Mesodermal cell (in vitro differentiated cells): ENCODE data around the gene VANGL2.

Experiments used
- H3K27ac ChIP-seq: 2 replicates; pipeline ENCODE4 v1.7.0; 2013; ENCODE audit warnings: mild to moderate bottlenecking, low read depth, low read length, moderate library complexity; ENCODE audit not compliant: severe bottlenecking
- H3K36me3 ChIP-seq: 2 replicates; pipeline ENCODE4 v1.7.1; 2013; ENCODE audit warnings: mild to moderate bottlenecking, low read length, moderate library complexity; ENCODE audit not compliant: control insufficient read depth, insufficient read depth
- H3K4me1 ChIP-seq: one replicate; pipeline ENCODE4 v1.7.1; 2013; ENCODE audit warnings: mild to moderate bottlenecking, low read length; ENCODE audit not compliant: insufficient read depth, control insufficient read depth, poor library complexity, severe bottlenecking
- H3K4me3 ChIP-seq: 2 replicates; pipeline ENCODE4 v1.7.0; 2013; ENCODE audit warnings: low read length, control low read depth, mild to moderate bottlenecking; ENCODE audit not compliant: insufficient read depth, poor library complexity, severe bottlenecking; ENCODE audit errors: extremely low read depth
- H3K9me3 ChIP-seq: 2 replicates; pipeline ENCODE4 v1.7.1; 2013; ENCODE audit warnings: mild to moderate bottlenecking, low read length, moderate library complexity; ENCODE audit not compliant: control insufficient read depth
- whole genome bisulfite sequencing, 2 experiments: methylation state at CpG; one replicate each; pipeline ENCODE4 v1.1.5; 2013; ENCODE audit warnings: missing lambda C conversion rate in 2 of 2; ENCODE audit not compliant: insufficient coverage in 2 of 2; 5-methylcytosine and 5-hydroxymethylcytosine counted together

VANGL2 gene

GRCh38 chr1:160416369-160416768 is 16.0 kb downstream of the VANGL2 start:
- Histone ChIP-seq H3K4me1 (no peaks in the 10 kb centered on the region), H3K27ac (no peak overlapping the region), H3K36me3 (peaks cover 51% of the 10 kb centered on the region), H3K4me3 (no peak overlapping the region), H3K9me3 (no peaks in the 10 kb centered on the region)
- 72 to 100% methylated on average over 1 to 4 of the region's 4 CpGs for WGBS, 2 experiments

GRCh38 chr1:160418483-160418882 is 18.1 kb downstream of the VANGL2 start:
- no peaks in the 10 kb centered on the region for H3K9me3 ChIP-seq
- no peaks in the 10 kb centered on the region for H3K4me1 ChIP-seq
- no peak overlapping the region for H3K27ac ChIP-seq
- no peak overlapping the region for H3K4me3 ChIP-seq
- H3K36me3 ChIP-seq = peaks cover 70% of the 10 kb centered on the region
- 92 to 93% methylated on average over 6 of the region's 6 CpGs for WGBS, 2 experiments

DNA sequence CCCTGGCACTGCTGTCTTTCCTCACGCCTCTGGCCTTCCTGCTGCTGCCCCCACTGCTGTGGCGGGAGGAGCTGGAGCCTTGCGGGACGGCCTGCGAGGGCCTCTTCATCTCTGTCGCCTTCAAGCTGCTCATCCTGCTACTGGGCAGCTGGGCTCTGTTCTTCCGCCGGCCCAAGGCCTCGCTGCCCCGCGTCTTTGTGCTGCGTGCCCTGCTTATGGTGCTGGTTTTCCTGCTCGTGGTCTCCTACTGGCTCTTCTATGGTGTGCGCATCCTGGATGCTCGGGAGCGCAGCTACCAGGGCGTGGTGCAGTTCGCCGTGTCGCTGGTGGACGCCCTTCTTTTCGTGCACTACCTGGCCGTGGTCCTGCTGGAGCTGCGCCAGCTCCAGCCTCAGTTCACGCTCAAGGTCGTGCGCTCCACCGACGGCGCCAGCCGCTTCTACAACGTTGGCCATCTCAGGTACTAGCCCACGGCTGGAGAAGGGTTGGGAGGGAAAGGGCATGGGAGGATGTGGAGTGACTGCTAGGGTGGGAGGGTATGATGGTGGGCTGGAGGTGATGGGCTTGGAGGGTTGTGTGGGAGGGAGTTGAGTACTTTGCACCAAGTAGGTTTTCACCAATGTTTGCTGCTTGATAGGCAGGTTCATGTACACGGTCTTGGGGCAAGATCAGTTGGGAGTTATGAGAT is 18.9 kb downstream of the VANGL2 start:
- no peaks in the 10 kb centered on the region for H3K4me1 ChIP-seq
- peaks cover 78% of the 10 kb centered on the region for H3K36me3 ChIP-seq
- WGBS, 2 experiments = 95 to 98% methylated on average over 27 to 34 of the region's 34 CpGs
- H3K9me3 ChIP-seq = no peaks in the 10 kb centered on the region
- no peak overlapping the region for H3K27ac ChIP-seq
- no peak overlapping the region for H3K4me3 ChIP-seq

DNA sequence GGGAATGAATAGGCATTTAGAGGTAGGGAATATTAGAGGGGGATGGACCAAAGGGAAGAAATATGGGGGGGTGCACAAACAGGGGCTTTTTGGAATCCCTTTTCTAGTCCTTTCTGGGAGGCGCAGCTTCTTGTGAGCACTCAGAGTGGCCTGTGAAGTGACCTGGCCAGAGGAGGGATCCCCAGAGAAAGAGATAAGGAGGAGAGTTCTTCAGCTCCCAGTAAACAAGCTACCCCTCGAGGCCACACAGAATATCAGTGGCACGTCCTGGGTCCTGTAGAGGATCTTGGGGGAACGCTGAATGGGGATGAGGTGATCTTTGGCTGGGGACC is 19.4 kb downstream of the VANGL2 start:
- H3K4me3 ChIP-seq = no peak overlapping the region
- peaks cover 83% of the 10 kb centered on the region for H3K36me3 ChIP-seq
- H3K4me1 ChIP-seq = no peaks in the 10 kb centered on the region
- WGBS, 2 experiments = 96 to 100% methylated on average over 3 to 4 of the region's 4 CpGs
- H3K27ac ChIP-seq = no peak overlapping the region
- no peaks in the 10 kb centered on the region for H3K9me3 ChIP-seq

DNA sequence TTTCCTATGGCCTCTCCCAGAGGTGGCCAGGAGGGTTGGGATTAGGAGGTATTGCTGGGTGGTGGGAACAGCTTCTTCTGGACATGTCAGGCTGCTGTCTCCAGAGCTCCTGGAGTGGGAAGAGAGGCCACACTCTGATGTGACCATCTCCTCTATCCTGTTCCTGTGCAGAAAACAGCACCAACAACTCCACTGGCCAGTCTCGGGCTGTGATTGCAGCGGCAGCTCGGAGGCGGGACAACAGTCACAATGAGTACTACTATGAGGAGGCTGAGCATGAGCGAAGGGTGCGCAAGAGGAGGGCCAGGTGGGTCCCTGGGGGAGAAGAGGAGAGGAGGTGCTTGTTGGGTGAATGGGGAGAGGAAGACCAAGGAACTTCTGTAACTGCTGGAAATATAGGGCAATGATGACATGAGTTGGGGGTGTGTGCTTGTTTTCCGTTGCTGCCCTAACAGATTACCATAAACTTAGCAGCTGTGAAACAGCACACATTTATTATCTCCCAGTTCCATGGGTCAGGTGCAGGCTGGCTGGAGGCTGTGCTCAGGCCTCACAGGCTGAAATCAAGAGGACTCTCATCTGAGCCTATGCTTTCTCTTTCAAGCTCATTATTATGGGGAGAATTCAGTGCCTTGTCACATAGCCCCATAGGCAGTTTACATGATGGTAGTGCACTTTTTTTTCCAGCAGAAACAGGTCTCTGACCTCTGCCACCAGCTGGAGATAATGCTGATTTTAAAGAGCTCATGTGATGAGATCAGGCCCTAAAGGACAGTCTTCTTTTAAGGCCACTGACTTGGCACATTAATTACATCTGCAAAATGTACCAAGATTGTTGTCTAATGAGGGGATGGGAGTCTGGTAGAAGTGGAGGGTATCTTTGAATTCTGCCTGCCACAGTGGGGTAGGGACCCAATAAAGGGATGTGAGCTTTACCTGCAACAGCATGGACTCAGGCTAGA is 20.8 kb downstream of the VANGL2 start:
- H3K9me3 ChIP-seq = no peaks in the 10 kb centered on the region
- no peak overlapping the region for H3K27ac ChIP-seq
- no peaks in the 10 kb centered on the region for H3K4me1 ChIP-seq
- peaks cover 88% of the 10 kb centered on the region for H3K36me3 ChIP-seq
- 90 to 100% methylated on average over 2 to 3 of the region's 7 CpGs for WGBS, 2 experiments
- no peak overlapping the region for H3K4me3 ChIP-seq

GRCh38 chr1:160421881-160422280 is 21.5 kb downstream of the VANGL2 start:
- Histone ChIP-seq H3K27ac (no peak overlapping the region), H3K4me1 (peaks cover 1% of the 10 kb centered on the region), H3K4me3 (no peak overlapping the region), H3K9me3 (no peaks in the 10 kb centered on the region), H3K36me3 (peaks cover 88% of the 10 kb centered on the region)
- WGBS, 2 experiments = 95 to 100% methylated on average over 2 to 4 of the region's 5 CpGs

GRCh38 chr1:160423966-160424365 is 23.6 kb downstream of the VANGL2 start:
- no peaks in the 10 kb centered on the region for H3K9me3 ChIP-seq
- 98 to 100% methylated on average over 5 to 7 of the region's 7 CpGs for WGBS, 2 experiments
- peaks cover 14% of the 10 kb centered on the region for H3K4me1 ChIP-seq
- H3K4me3 ChIP-seq = no peak overlapping the region
- peaks cover 78% of the 10 kb centered on the region for H3K36me3 ChIP-seq
- no peak overlapping the region for H3K27ac ChIP-seq

DNA sequence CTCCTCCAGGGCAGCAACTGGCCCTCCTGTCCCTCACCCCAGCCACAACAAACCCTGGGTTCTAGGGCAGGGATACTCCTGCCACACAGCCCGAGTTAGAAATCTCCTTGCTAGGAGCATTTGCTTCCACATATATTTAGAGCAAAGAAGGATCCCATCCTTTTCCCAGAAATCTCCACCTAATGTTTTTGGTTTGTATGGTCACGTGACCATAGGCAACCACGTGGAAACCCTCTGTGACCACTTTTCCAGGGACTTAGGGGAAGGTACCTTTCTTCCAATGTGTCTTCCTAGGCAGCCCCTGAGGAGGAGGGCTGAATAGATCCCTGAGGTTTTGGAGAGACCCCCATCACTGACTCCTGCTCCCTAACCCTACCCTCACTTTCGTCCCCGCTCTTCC is 25.5 kb downstream of the VANGL2 start:
- Histone ChIP-seq H3K9me3 (no peaks in the 10 kb centered on the region), H3K4me1 (peaks cover 14% of the 10 kb centered on the region), H3K4me3 (no peak overlapping the region), H3K27ac (no peak overlapping the region), H3K36me3 (peaks cover 60% of the 10 kb centered on the region)
- 83 to 100% methylated on average over 1 to 2 of the region's 5 CpGs for WGBS, 2 experiments

GRCh38 chr1:160427625-160428024 is 27.3 kb downstream of the VANGL2 start:
- peaks cover 14% of the 10 kb centered on the region for H3K4me1 ChIP-seq

GRCh38 chr1:160428053-160428452 is 27.7 kb downstream of the VANGL2 start:
- Histone ChIP-seq H3K27ac (peak overlapping the region; percentile 13), H3K4me3 (no peak overlapping the region), H3K4me1 (peaks cover 14% of the 10 kb centered on the region), H3K36me3 (peaks cover 38% of the 10 kb centered on the region), H3K9me3 (no peaks in the 10 kb centered on the region)
- 93 to 98% methylated on average over 7 to 8 of the region's 8 CpGs for WGBS, 2 experiments

More at GRCh38 chr1:160427625-160428024, 27.3 kb downstream of the VANGL2 start:
- Histone ChIP-seq H3K9me3 (no peaks in the 10 kb centered on the region), H3K36me3 (peaks cover 42% of the 10 kb centered on the region), H3K4me3 (no peak overlapping the region), H3K27ac (peak overlapping the region; percentile 13)
- 60 to 85% methylated on average over 5 to 7 of the region's 7 CpGs for WGBS, 2 experiments

DNA sequence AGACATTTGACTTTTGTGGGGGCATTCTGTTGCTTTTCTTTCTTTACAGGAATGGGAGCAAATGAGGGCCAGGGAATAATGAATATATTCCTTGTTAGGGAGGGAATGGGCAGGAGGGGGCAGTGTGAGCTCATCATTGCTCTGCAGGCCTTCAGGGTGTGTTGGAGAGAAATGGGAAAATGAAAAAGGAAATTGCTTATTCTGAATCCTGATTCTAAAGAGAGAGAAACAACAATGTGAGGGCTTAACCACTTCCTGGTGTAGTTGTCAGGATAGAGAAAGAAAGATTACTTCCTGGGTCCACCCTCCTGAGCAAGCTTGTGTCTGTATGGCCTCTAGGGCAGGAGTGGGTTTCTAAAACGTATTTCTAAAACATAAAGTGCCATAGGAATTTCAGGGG is 28.3 kb downstream of the VANGL2 start:
- 100% methylated on average over 1 of the region's 1 CpG for WGBS, 2 experiments

More for the DNA sequence above, 28.3 kb downstream of the VANGL2 start:
- Histone ChIP-seq H3K27ac (no peak overlapping the region), H3K36me3 (peaks cover 34% of the 10 kb centered on the region), H3K9me3 (no peaks in the 10 kb centered on the region), H3K4me3 (no peak overlapping the region), H3K4me1 (peaks cover 14% of the 10 kb centered on the region)
